ENCODE results near the gene NCBP1.
A peak's percentile ranks its signal among the peaks of the same experiment; 100 is the strongest.

Gene NCBP1

GRCh38 chr9:97706246-97706645 lies 72.6 kb downstream of the NCBP1 start:
- in situ Hi-C loops (cut with HindIII; ENCODE audit: low sequenced_read_pairs): no loop called here
- no peak for DNase-seq (ENCODE audit: low read depth, low spot score)
- TF ChIP-seq CTCF (IDR thresholded peaks at IDR 0.05; ENCODE audit: low read depth, low read length): no peak
- H3K4me3 ChIP-seq (ENCODE audit: low read depth, low read length): no peak overlapping the region

- DNase-seq (ENCODE audit: low read depth, low spot score): peak; percentile 70
- TF ChIP-seq CTCF (IDR thresholded peaks at IDR 0.05; ENCODE audit: low read depth, low read length): peak; percentile 73
- in situ Hi-C loops (cut with HindIII; ENCODE audit: low sequenced_read_pairs): no loop called here
- no peak overlapping the region for H3K4me3 ChIP-seq (ENCODE audit: low read depth, low read length)
These were observed 77.0 kb downstream of the NCBP1 start for GRCh38 chr9:97710356-97711222.

GRCh38 chr9:97711223-97711626 lies 77.6 kb downstream of the NCBP1 start:
- no peak for DNase-seq (ENCODE audit: low read depth, low spot score)
- no peak overlapping the region for H3K4me3 ChIP-seq (ENCODE audit: low read depth, low read length)
- in situ Hi-C loops (cut with HindIII; ENCODE audit: low sequenced_read_pairs): no loop called here
- TF ChIP-seq CTCF (IDR thresholded peaks at IDR 0.05; ENCODE audit: low read depth, low read length): no peak

- no peak for TF ChIP-seq CTCF (IDR thresholded peaks at IDR 0.05; ENCODE audit: low read depth, low read length)
- in situ Hi-C loops (cut with HindIII; ENCODE audit: low sequenced_read_pairs): no loop called here
- no peak overlapping the region for H3K4me3 ChIP-seq (ENCODE audit: low read depth, low read length)
- DNase-seq (ENCODE audit: low read depth, low spot score): peak; percentile 33
These were observed 80.8 kb downstream of the NCBP1 start for GRCh38 chr9:97714435-97714834.

GRCh38 chr9:97717866-97718265 lies 84.2 kb downstream of the NCBP1 start:
- DNase-seq (ENCODE audit: low read depth, low spot score): no peak
- in situ Hi-C loops (cut with HindIII; ENCODE audit: low sequenced_read_pairs): no loop called here
- TF ChIP-seq CTCF (IDR thresholded peaks at IDR 0.05; ENCODE audit: low read depth, low read length): no peak
- H3K4me3 ChIP-seq (ENCODE audit: low read depth, low read length): no peak overlapping the region

GRCh38 chr9:97721396-97721795 lies 87.8 kb downstream of the NCBP1 start:
- no peak overlapping the region for H3K4me3 ChIP-seq (ENCODE audit: low read depth, low read length)
- in situ Hi-C loops (cut with HindIII; ENCODE audit: low sequenced_read_pairs): no loop called here
- TF ChIP-seq CTCF (IDR thresholded peaks at IDR 0.05; ENCODE audit: low read depth, low read length): no peak
- no peak for DNase-seq (ENCODE audit: low read depth, low spot score)

All from astrocyte of the spinal cord (primary cell).